Lower lobe of right lung (tissue), 2 donors: ENCODE data around the gene CLDN34. TPM values are rescaled to one million over a fixed set of nuclear protein-coding genes. Genes with fewer than 3 reads are reported as not detected.

Experiments
- ATAC-seq, 2 donors: fragments of 200-7000 bp; cut with Tn5 transposase; one replicate each; pipeline ENCODE4 v1.9.1; 2020 to 2022; ENCODE audit warnings: mild to moderate bottlenecking in 2 of 2, moderate library complexity in 2 of 2
- DNase-seq: peaks from one replicate; pipeline ENCODE4 v3.0.0-alpha.2; 2020
- H3K27ac ChIP-seq: fragments of 200-600 bp; one replicate; pipeline ENCODE4 v1.8.0; 2022
- H3K27me3 ChIP-seq: fragments of 200-600 bp; one replicate; pipeline ENCODE4 v1.8.0; 2022; ENCODE audit warnings: low read depth
- H3K36me3 ChIP-seq: fragments of 200-600 bp; one replicate; pipeline ENCODE4 v1.8.0; 2022; ENCODE audit warnings: mild to moderate bottlenecking
- H3K4me1 ChIP-seq: fragments of 200-600 bp; one replicate; pipeline ENCODE4 v1.8.0; 2022
- H3K4me3 ChIP-seq: fragments of 200-600 bp; one replicate; pipeline ENCODE4 v1.8.0; 2022; ENCODE audit warnings: mild to moderate bottlenecking
- H3K9me3 ChIP-seq: fragments of 200-600 bp; one replicate; pipeline ENCODE4 v1.8.0; 2022
- intact Hi-C: fragments of 100-400 bp; cut with DNase I; formaldehyde crosslinking; loops from one replicate; pipeline ENCODE4 v1.11.0; 2022
- total RNA-seq: library from RNA; stranded (reverse); fragmentation: NEBNext Ultra II Directional; extraction: Animal tissue kit (Norgen Biotek cat#: 25700); gene quantifications from one replicate; pipeline ENCODE4 v1.2.1, GENCODE V29; 2021
- TF ChIP-seq, protein P1 (sequence below): fragments of 200-600 bp; IDR thresholded peaks from one replicate; pipeline ENCODE4 v1.8.0; 2022; ENCODE audit warnings: antibody characterized with exemption, mild to moderate bottlenecking
- donor health status: DM: no; HTN: yes; CAD: no; lungs with severe emphysema.

Gene CLDN34
- total RNA-seq, 1 donor from 2014 or later = 0.50 TPM

DNA sequence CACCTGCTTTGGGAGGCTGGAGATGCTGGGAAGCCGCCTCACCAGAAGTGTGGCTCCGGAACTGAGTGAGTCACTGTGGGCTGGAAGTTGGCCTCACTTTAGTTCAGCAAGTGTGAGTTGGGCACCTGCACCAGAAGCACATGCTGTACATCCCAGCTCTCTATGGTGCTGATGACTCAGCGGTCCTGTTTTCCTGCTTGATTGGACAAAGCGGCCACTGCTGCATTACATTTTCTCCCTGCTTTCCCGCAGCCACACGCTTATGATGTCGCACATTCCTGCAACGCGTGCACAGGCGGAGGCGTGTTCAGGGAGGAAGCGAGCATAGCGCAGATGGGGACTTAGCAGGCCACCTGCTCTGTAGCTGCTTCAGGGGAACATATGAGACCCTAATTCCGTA lies 26.7 kb upstream of the CLDN34 start:
- H3K4me1 ChIP-seq = no peaks in the 10 kb centered on the region
- ATAC-seq (no peak), DNase-seq (no peak)
- no peaks in the 10 kb centered on the region for H3K9me3 ChIP-seq
- intact Hi-C loops = no loop called here
- TF ChIP-seq, protein P1, sequence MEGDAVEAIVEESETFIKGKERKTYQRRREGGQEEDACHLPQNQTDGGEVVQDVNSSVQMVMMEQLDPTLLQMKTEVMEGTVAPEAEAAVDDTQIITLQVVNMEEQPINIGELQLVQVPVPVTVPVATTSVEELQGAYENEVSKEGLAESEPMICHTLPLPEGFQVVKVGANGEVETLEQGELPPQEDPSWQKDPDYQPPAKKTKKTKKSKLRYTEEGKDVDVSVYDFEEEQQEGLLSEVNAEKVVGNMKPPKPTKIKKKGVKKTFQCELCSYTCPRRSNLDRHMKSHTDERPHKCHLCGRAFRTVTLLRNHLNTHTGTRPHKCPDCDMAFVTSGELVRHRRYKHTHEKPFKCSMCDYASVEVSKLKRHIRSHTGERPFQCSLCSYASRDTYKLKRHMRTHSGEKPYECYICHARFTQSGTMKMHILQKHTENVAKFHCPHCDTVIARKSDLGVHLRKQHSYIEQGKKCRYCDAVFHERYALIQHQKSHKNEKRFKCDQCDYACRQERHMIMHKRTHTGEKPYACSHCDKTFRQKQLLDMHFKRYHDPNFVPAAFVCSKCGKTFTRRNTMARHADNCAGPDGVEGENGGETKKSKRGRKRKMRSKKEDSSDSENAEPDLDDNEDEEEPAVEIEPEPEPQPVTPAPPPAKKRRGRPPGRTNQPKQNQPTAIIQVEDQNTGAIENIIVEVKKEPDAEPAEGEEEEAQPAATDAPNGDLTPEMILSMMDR = no peak
- no peak overlapping the region for H3K4me3 ChIP-seq
- H3K27ac ChIP-seq = no peak overlapping the region
- H3K36me3 ChIP-seq = peaks cover 5% of the 10 kb centered on the region
- no peaks in the 10 kb centered on the region for H3K27me3 ChIP-seq

- ATAC-seq (no peak), DNase-seq (no peak)
- H3K4me3 ChIP-seq = no peak overlapping the region
- no peaks in the 10 kb centered on the region for H3K4me1 ChIP-seq
- TF ChIP-seq, protein P1 = no peak
- H3K9me3 ChIP-seq = no peaks in the 10 kb centered on the region
- H3K27ac ChIP-seq = no peak overlapping the region
- H3K27me3 ChIP-seq = no peaks in the 10 kb centered on the region
- peaks cover 5% of the 10 kb centered on the region for H3K36me3 ChIP-seq
- intact Hi-C loops = no loop called here
Measured at GRCh38 chrX:9942086-9942485, 25.1 kb upstream of the CLDN34 start.

GRCh38 chrX:9943420-9943819 lies 23.7 kb upstream of the CLDN34 start:
- no peak for ATAC-seq
- Histone ChIP-seq H3K27ac (no peak overlapping the region), H3K4me1 (no peaks in the 10 kb centered on the region), H3K36me3 (peaks cover 5% of the 10 kb centered on the region), H3K4me3 (no peak overlapping the region), H3K9me3 (no peaks in the 10 kb centered on the region), H3K27me3 (no peaks in the 10 kb centered on the region)
- intact Hi-C loops = no loop called here
- TF ChIP-seq, protein P1 = no peak
- no peak for DNase-seq

- no peaks in the 10 kb centered on the region for H3K27me3 ChIP-seq
- TF ChIP-seq, protein P1 = no peak
- DNase-seq (no peak), ATAC-seq (no peak)
- H3K9me3 ChIP-seq = no peaks in the 10 kb centered on the region
- peaks cover 5% of the 10 kb centered on the region for H3K36me3 ChIP-seq
- H3K4me3 ChIP-seq = no peak overlapping the region
- intact Hi-C loops = no loop called here
- no peaks in the 10 kb centered on the region for H3K4me1 ChIP-seq
- no peak overlapping the region for H3K27ac ChIP-seq
Measured at GRCh38 chrX:9947131-9947794, 19.9 kb upstream of the CLDN34 start.

DNA sequence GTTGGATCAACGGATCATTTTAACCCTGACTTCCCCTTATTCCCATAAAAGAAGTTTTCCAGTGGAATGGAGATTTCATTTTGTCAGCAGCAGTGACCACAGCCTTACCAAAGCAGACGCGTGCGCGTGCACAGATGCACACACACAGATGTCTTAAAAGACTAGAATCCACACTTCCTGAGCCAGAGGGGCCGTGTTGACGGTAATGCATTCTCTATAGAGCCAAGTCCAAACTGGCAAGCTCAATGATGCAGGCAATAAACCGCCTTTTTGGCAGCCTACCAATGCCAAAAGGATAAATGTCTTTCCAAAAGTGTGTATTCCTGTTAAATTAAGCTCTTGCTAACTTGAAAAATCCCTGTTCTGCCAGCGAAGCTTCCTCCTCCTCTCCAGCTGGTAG lies 18.8 kb upstream of the CLDN34 start:
- no peak overlapping the region for H3K4me3 ChIP-seq
- H3K4me1 ChIP-seq = no peaks in the 10 kb centered on the region
- H3K27me3 ChIP-seq = no peaks in the 10 kb centered on the region
- no peak overlapping the region for H3K27ac ChIP-seq
- H3K9me3 ChIP-seq = no peaks in the 10 kb centered on the region
- ATAC-seq (no peak), DNase-seq (no peak)
- TF ChIP-seq, protein P1 = no peak
- intact Hi-C loops = no loop called here
- H3K36me3 ChIP-seq = peaks cover 5% of the 10 kb centered on the region
